ENCODE results near the gene SDK1.
"Not testable (repeated sequence)": the region's sequence is repeated elsewhere in the genome, so short reads cannot be mapped to it uniquely, and the experiment has no call there.

- not testable (repeated sequence) for TF ChIP-seq MYC (IDR thresholded peaks at IDR 0.05; ENCODE audit: low read depth, low read length); CTCF (IDR thresholded peaks at IDR 0.05; ENCODE audit: low read depth, low read length); POLR2A (IDR thresholded peaks at IDR 0.05; ENCODE audit: extremely low read depth, insufficient read length)
- TF ChIP-seq, protein P1, sequence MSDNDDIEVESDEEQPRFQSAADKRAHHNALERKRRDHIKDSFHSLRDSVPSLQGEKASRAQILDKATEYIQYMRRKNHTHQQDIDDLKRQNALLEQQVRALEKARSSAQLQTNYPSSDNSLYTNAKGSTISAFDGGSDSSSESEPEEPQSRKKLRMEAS (IDR thresholded peaks at IDR 0.05; ENCODE audit: low read depth, low read length), result not testable (repeated sequence)
Measured at GRCh38 chr7:3963768-3964167, 662.7 kb downstream of the SDK1 start.

Data from NB4 (cell line).